ENCODE results near the gene BCL11B. TPM values are rescaled to one million over a fixed set of nuclear protein-coding genes. Genes with fewer than 3 reads are reported as not detected.

The BCL11B gene
- total and polyA plus RNA-seq, 4 donors = 0.13 to 1.3 (median 0.58) TPM; not detected in 1

GRCh38 chr14:99265571-99265970 is 6.4 kb downstream of the BCL11B start:
- Histone ChIP-seq H3K4me3 (ENCODE audit: low read length in 2 of 2) (no peak overlapping the region), H3K4me1 (ENCODE audit: control insufficient read depth in 1 of 2, insufficient read depth in 2 of 2, low read length in 2 of 2) (no peaks in the 10 kb centered on the region), H3K9me3 (ENCODE audit: control insufficient read depth, low read length) (no peaks in the 10 kb centered on the region), H3K36me3 (ENCODE audit: control insufficient read depth in 1 of 2, insufficient read depth in 2 of 2, low read length in 1 of 2) (no peaks in the 10 kb centered on the region), H3K27me3 (ENCODE audit: control insufficient read depth in 1 of 2, insufficient read depth in 2 of 2, low read length in 1 of 2) (no peaks in the 10 kb centered on the region), H3K27ac (ENCODE audit: low read depth in 1 of 2, low read length in 2 of 2) (no peak overlapping the region)
- ATAC-seq (ENCODE audit: low FRiP score) (no peak), DNase-seq (no peak)
- WGBS, 2 donors = 74 to 87% methylated on average over 10 of the region's 10 CpGs
- intact Hi-C loops (cut with DNase I) = no loop called here

GRCh38 chr14:99264691-99265450 is 7.1 kb downstream of the BCL11B start:
- Histone ChIP-seq H3K4me1 (ENCODE audit: control insufficient read depth in 1 of 2, insufficient read depth in 2 of 2, low read length in 2 of 2) (no peaks in the 10 kb centered on the region), H3K27ac (ENCODE audit: low read depth in 1 of 2, low read length in 2 of 2) (no peak overlapping the region), H3K27me3 (ENCODE audit: control insufficient read depth in 1 of 2, insufficient read depth in 2 of 2, low read length in 1 of 2) (no peaks in the 10 kb centered on the region), H3K4me3 (ENCODE audit: low read length in 2 of 2) (no peak overlapping the region), H3K36me3 (ENCODE audit: control insufficient read depth in 1 of 2, insufficient read depth in 2 of 2, low read length in 1 of 2) (no peaks in the 10 kb centered on the region), H3K9me3 (ENCODE audit: control insufficient read depth, low read length) (no peaks in the 10 kb centered on the region)
- 83 to 86% methylated on average over 17 of the region's 17 CpGs for WGBS, 2 donors
- no peak for DNase-seq
- intact Hi-C loops (cut with DNase I) = no loop called here
- no peak for ATAC-seq (ENCODE audit: low FRiP score)

- DNase-seq = no peak
- Histone ChIP-seq H3K9me3 (ENCODE audit: control insufficient read depth, low read length) (no peaks in the 10 kb centered on the region), H3K27ac (ENCODE audit: low read depth in 1 of 2, low read length in 2 of 2) (no peak overlapping the region), H3K36me3 (ENCODE audit: control insufficient read depth in 1 of 2, insufficient read depth in 2 of 2, low read length in 1 of 2) (no peaks in the 10 kb centered on the region), H3K4me1 (ENCODE audit: control insufficient read depth in 1 of 2, insufficient read depth in 2 of 2, low read length in 2 of 2) (no peaks in the 10 kb centered on the region), H3K4me3 (ENCODE audit: low read length in 2 of 2) (no peak overlapping the region), H3K27me3 (ENCODE audit: control insufficient read depth in 1 of 2, insufficient read depth in 2 of 2, low read length in 1 of 2) (no peaks in the 10 kb centered on the region)
- intact Hi-C loops (cut with DNase I) = no loop called here
- 87 to 89% methylated on average over 8 of the region's 8 CpGs for WGBS, 2 donors
- no peak for ATAC-seq (ENCODE audit: low FRiP score)
Observed at GRCh38 chr14:99263564-99264330, 8.2 kb downstream of the BCL11B start.

GRCh38 chr14:99262977-99263448 is 9.0 kb downstream of the BCL11B start:
- no peak overlapping the region for H3K4me3 ChIP-seq (ENCODE audit: low read length in 2 of 2)
- H3K4me1 ChIP-seq (ENCODE audit: control insufficient read depth in 1 of 2, insufficient read depth in 2 of 2, low read length in 2 of 2) = no peaks in the 10 kb centered on the region
- intact Hi-C loops (cut with DNase I) = no loop called here
- ATAC-seq (ENCODE audit: low FRiP score) (no peak), DNase-seq (no peak)
- H3K9me3 ChIP-seq (ENCODE audit: control insufficient read depth, low read length) = no peaks in the 10 kb centered on the region
- H3K27me3 ChIP-seq (ENCODE audit: control insufficient read depth in 1 of 2, insufficient read depth in 2 of 2, low read length in 1 of 2) = no peaks in the 10 kb centered on the region
- 84 to 86% methylated on average over 9 to 11 of the region's 11 CpGs for WGBS, 2 donors
- no peak overlapping the region for H3K27ac ChIP-seq (ENCODE audit: low read depth in 1 of 2, low read length in 2 of 2)
- no peaks in the 10 kb centered on the region for H3K36me3 ChIP-seq (ENCODE audit: control insufficient read depth in 1 of 2, insufficient read depth in 2 of 2, low read length in 1 of 2)

- Histone ChIP-seq H3K4me1 (ENCODE audit: control insufficient read depth in 1 of 2, insufficient read depth in 2 of 2, low read length in 2 of 2) (no peaks in the 10 kb centered on the region), H3K4me3 (ENCODE audit: low read length in 2 of 2) (no peak overlapping the region), H3K36me3 (ENCODE audit: control insufficient read depth in 1 of 2, insufficient read depth in 2 of 2, low read length in 1 of 2) (no peaks in the 10 kb centered on the region), H3K27ac (ENCODE audit: low read depth in 1 of 2, low read length in 2 of 2) (no peak overlapping the region), H3K27me3 (ENCODE audit: control insufficient read depth in 1 of 2, insufficient read depth in 2 of 2, low read length in 1 of 2) (no peaks in the 10 kb centered on the region), H3K9me3 (ENCODE audit: control insufficient read depth, low read length) (no peaks in the 10 kb centered on the region)
- DNase-seq (no peak), ATAC-seq (ENCODE audit: low FRiP score) (no peak)
- intact Hi-C loops (cut with DNase I) = no loop called here
- 46 to 63% methylated on average over 25 of the region's 25 CpGs for WGBS, 2 donors
Observed at GRCh38 chr14:99261912-99262787, 9.8 kb downstream of the BCL11B start.

GRCh38 chr14:99260587-99261551 is 11.1 kb downstream of the BCL11B start:
- WGBS, 2 donors = 31 to 48% methylated on average over 20 of the region's 20 CpGs
- DNase-seq = no peak
- intact Hi-C loops (cut with DNase I) = no loop called here
- ATAC-seq (ENCODE audit: low FRiP score) = no peak
- Histone ChIP-seq H3K4me3 (ENCODE audit: low read length in 2 of 2) (no peak overlapping the region), H3K9me3 (ENCODE audit: control insufficient read depth, low read length) (no peaks in the 10 kb centered on the region), H3K36me3 (ENCODE audit: control insufficient read depth in 1 of 2, insufficient read depth in 2 of 2, low read length in 1 of 2) (no peaks in the 10 kb centered on the region), H3K4me1 (ENCODE audit: control insufficient read depth in 1 of 2, insufficient read depth in 2 of 2, low read length in 2 of 2) (no peaks in the 10 kb centered on the region), H3K27me3 (ENCODE audit: control insufficient read depth in 1 of 2, insufficient read depth in 2 of 2, low read length in 1 of 2) (no peaks in the 10 kb centered on the region), H3K27ac (ENCODE audit: low read depth in 1 of 2, low read length in 2 of 2) (no peak overlapping the region)

- ATAC-seq (ENCODE audit: low FRiP score) (no peak), DNase-seq (no peak)
- Histone ChIP-seq H3K27ac (ENCODE audit: low read depth in 1 of 2, low read length in 2 of 2) (no peak overlapping the region), H3K4me3 (ENCODE audit: low read length in 2 of 2) (no peak overlapping the region), H3K36me3 (ENCODE audit: control insufficient read depth in 1 of 2, insufficient read depth in 2 of 2, low read length in 1 of 2) (no peaks in the 10 kb centered on the region), H3K4me1 (ENCODE audit: control insufficient read depth in 1 of 2, insufficient read depth in 2 of 2, low read length in 2 of 2) (no peaks in the 10 kb centered on the region), H3K9me3 (ENCODE audit: control insufficient read depth, low read length) (no peaks in the 10 kb centered on the region), H3K27me3 (ENCODE audit: control insufficient read depth in 1 of 2, insufficient read depth in 2 of 2, low read length in 1 of 2) (no peaks in the 10 kb centered on the region)
- intact Hi-C loops (cut with DNase I) = no loop called here
- WGBS, 2 donors = 75 to 82% methylated on average over 9 of the region's 9 CpGs
Observed at GRCh38 chr14:99260116-99260515, 11.9 kb downstream of the BCL11B start.

Data from aorta (tissue), 5 donors.